ENCODE results near the gene MTUS2. TPM values are rescaled to one million over a fixed set of nuclear protein-coding genes. Genes with fewer than 3 reads are reported as not detected.

MTUS2 gene
- total RNA-seq: 0.41 TPM
- long read RNA-seq, partial matches to known transcripts: 0 of 1 reads
- long read RNA-seq, other reads (novel, unspliced or antisense): 1 of 1 reads

DNA sequence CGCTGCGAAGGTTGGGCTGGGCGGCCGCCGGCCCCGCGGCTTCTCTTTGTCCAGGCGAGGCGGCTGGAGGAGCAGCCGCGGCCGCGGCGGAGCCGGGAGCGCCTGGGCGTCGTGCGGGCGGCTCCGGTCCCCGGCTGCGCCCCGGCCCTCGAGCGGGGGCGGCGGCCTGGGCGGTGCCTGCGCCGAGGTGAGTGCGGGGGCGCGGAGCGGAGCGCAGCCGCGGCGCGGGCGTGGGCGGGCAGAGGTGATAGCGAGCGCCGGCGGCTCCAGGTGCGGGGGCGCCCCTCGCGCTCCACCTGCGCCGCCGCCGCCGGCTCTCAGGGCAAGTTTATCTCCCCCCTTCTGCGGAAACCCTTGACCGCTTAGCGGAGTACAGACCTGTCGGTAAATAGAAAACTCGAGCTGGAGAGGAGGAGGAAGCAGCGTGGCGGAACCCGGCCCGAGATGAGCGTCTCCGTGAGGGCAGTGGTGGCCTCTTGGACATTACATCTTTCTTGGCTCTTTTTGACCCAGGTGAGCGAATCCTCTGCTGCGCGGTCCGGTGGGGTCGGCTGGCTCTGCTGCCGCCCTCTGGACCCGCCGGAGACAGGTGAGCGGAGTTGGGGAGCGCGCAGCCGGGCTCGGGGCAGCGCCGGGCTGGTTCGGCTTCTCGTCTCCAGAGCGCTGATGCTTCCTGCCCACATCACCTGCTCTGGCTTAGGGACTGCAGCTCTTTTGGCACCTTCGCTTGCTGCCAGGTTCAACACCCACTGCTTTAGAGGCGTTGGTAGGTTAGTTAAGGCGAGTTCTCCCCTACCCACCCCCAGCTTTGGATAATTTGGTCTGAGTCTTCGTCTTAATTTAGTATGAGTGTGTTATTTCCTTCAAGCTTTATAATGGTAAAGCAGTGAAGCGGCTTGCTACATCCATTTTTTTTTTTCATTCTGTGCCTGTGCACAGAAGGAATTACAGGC, at the start of gene MTUS2:
MTUS2 (plus strand) TSS at position 241 of the 953 bp plus-strand sequence.
- Histone ChIP-seq H3K9me3 (no peaks in the 10 kb centered on the region), H3K36me3 (no peaks in the 10 kb centered on the region), H3K4me1 (peaks cover 7% of the 10 kb centered on the region), H3K27me3 (peaks cover 62% of the 10 kb centered on the region), H3K27ac (no peak within 1 kb of the TSS), H3K4me3 (peak within 1 kb of the TSS; percentile 39)
- DNase-seq (peak; percentile 62), ATAC-seq (peak; percentile 51)
- intact Hi-C loops (cut with DNase I): no loop called here
- TF ChIP-seq, protein P1, sequence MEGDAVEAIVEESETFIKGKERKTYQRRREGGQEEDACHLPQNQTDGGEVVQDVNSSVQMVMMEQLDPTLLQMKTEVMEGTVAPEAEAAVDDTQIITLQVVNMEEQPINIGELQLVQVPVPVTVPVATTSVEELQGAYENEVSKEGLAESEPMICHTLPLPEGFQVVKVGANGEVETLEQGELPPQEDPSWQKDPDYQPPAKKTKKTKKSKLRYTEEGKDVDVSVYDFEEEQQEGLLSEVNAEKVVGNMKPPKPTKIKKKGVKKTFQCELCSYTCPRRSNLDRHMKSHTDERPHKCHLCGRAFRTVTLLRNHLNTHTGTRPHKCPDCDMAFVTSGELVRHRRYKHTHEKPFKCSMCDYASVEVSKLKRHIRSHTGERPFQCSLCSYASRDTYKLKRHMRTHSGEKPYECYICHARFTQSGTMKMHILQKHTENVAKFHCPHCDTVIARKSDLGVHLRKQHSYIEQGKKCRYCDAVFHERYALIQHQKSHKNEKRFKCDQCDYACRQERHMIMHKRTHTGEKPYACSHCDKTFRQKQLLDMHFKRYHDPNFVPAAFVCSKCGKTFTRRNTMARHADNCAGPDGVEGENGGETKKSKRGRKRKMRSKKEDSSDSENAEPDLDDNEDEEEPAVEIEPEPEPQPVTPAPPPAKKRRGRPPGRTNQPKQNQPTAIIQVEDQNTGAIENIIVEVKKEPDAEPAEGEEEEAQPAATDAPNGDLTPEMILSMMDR (IDR thresholded peaks at IDR 0.05): no peak

- Histone ChIP-seq H3K27me3 (no peaks in the 10 kb centered on the region), H3K4me3 (no peak overlapping the region), H3K9me3 (no peaks in the 10 kb centered on the region), H3K27ac (no peak overlapping the region), H3K36me3 (no peaks in the 10 kb centered on the region), H3K4me1 (no peaks in the 10 kb centered on the region)
- DNase-seq: no peak
- peak; percentile 23 for ATAC-seq
- TF ChIP-seq, protein P1 (IDR thresholded peaks at IDR 0.05): no peak
- intact Hi-C loops (cut with DNase I): no loop called here
Measured at GRCh38 chr13:28778308-28779215, 41.6 kb upstream of the MTUS2 start.

DNA sequence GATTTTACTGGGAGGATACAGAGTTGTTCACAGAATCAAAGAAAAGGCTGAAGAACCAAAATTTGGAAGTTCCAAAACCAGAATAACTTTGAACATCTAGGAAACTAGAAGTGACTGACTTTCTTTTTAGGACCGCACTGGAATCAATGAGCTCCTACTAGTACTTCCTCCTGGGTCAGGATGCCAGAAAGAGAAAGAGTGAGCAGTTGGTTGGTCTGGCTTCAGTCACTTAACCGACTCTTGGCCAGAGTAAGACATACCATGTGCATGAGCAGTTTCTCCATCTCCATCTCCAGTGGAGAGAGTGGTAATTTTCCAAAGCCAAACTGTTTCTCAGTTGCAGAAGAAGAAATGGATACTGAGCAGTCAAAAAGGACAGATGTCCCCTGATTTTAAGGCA, 27.1 kb upstream of the MTUS2 start:
- Histone ChIP-seq H3K9me3 (no peaks in the 10 kb centered on the region), H3K27ac (no peak overlapping the region), H3K27me3 (peaks cover 23% of the 10 kb centered on the region), H3K4me1 (no peaks in the 10 kb centered on the region), H3K4me3 (no peak overlapping the region), H3K36me3 (no peaks in the 10 kb centered on the region)
- TF ChIP-seq, protein P1 (IDR thresholded peaks at IDR 0.05): no peak
- ATAC-seq: no peak
- intact Hi-C loops (cut with DNase I): no loop called here
- no peak for DNase-seq

- Histone ChIP-seq H3K4me3 (no peak overlapping the region), H3K36me3 (no peaks in the 10 kb centered on the region), H3K4me1 (no peaks in the 10 kb centered on the region), H3K9me3 (no peaks in the 10 kb centered on the region), H3K27me3 (peaks cover 8% of the 10 kb centered on the region), H3K27ac (no peak overlapping the region)
- TF ChIP-seq, protein P1 (IDR thresholded peaks at IDR 0.05): no peak
- intact Hi-C loops (cut with DNase I): no loop called here
- ATAC-seq: no peak
- DNase-seq: no peak
Measured at GRCh38 chr13:28794396-28794795, 25.7 kb upstream of the MTUS2 start.

- H3K4me3 ChIP-seq: no peak overlapping the region
- ATAC-seq (no peak), DNase-seq (no peak)
- TF ChIP-seq, protein P1 (IDR thresholded peaks at IDR 0.05): no peak
- intact Hi-C loops (cut with DNase I): no loop called here
- H3K27ac ChIP-seq: no peak overlapping the region
- no peaks in the 10 kb centered on the region for H3K36me3 ChIP-seq
- H3K27me3 ChIP-seq: no peaks in the 10 kb centered on the region
- no peaks in the 10 kb centered on the region for H3K9me3 ChIP-seq
- no peaks in the 10 kb centered on the region for H3K4me1 ChIP-seq
Measured at GRCh38 chr13:28796938-28797257, 23.2 kb upstream of the MTUS2 start.
